SU-DHL-6 (cell line): ENCODE data around the gene PPP2R2C.

Experiments
- H2AFZ ChIP-seq: fragments of 200-600 bp; sonication (generic); 2 replicates; pipeline ENCODE4 v1.6.1; 2014; ENCODE audit warnings: low read depth, mild to moderate bottlenecking, moderate library complexity, mixed read lengths, antibody characterized with exemption, low read length; ENCODE audit not compliant: severe bottlenecking
- H3F3A ChIP-seq: fragments of 200-600 bp; shearing (Covaris generic); 2 replicates; pipeline ENCODE4 v1.6.0; 2016; ENCODE audit warnings: antibody characterized with exemption, mild to moderate bottlenecking; ENCODE audit not compliant: insufficient read depth
- H3K27ac ChIP-seq: fragments of 200-600 bp; sonication (generic); 2 replicates; pipeline ENCODE4 v1.5.1; 2016; ENCODE audit warnings: low read depth, mild to moderate bottlenecking, low read length, moderate library complexity, mixed read lengths
- H3K27me3 ChIP-seq: fragments of 200-600 bp; sonication (generic), shearing (Covaris generic); 2 replicates; pipeline ENCODE4 v1.6.0; 2014; ENCODE audit warnings: mild to moderate bottlenecking, low read length
- H3K36me3 ChIP-seq: fragments of 200-600 bp; sonication (generic); 2 replicates; pipeline ENCODE4 v1.6.1; 2014; ENCODE audit warnings: mild to moderate bottlenecking, low read length, mixed read lengths
- H3K4me2 ChIP-seq: fragments of 300-600, 200-600 bp; shearing (Covaris generic), sonication (generic); 2 replicates; pipeline ENCODE4 v1.6.0; 2014; ENCODE audit warnings: low read length, low read depth, mild to moderate bottlenecking; ENCODE audit not compliant: poor library complexity, severe bottlenecking
- H3K4me3 ChIP-seq: fragments of 200-600 bp; sonication (generic); 2 replicates; pipeline ENCODE4 v1.5.1; 2014; ENCODE audit warnings: antibody characterized with exemption, low read length, mild to moderate bottlenecking, mixed read lengths; ENCODE audit not compliant: insufficient read depth, poor library complexity, severe bottlenecking
- H3K79me2 ChIP-seq: fragments of 200-600 bp; sonication (generic); 2 replicates; pipeline ENCODE4 v1.6.1; 2014; ENCODE audit warnings: mild to moderate bottlenecking, low read length, moderate library complexity; ENCODE audit not compliant: insufficient read depth
- H3K9ac ChIP-seq: fragments of 200-600 bp; sonication (generic); 2 replicates; pipeline ENCODE4 v1.7.0; 2014; ENCODE audit warnings: mild to moderate bottlenecking, low read length
- H3K9me2 ChIP-seq: fragments of 200-600 bp; sonication (generic); replicated peaks from 2 replicates; pipeline ENCODE4 v1.6.1; 2014; ENCODE audit warnings: low read length; ENCODE audit not compliant: insufficient read depth
- H3K9me3 ChIP-seq: fragments of 200-600 bp; sonication (generic); 2 replicates; pipeline ENCODE4 v1.6.1; 2014; ENCODE audit warnings: low read length, mixed read lengths; ENCODE audit not compliant: insufficient read depth
- H4K20me1 ChIP-seq: fragments of 200-600 bp; sonication (generic); 2 replicates; pipeline ENCODE4 v1.6.1; 2014; ENCODE audit warnings: low read depth, mild to moderate bottlenecking, antibody characterized with exemption, low read length, moderate library complexity, mixed read lengths
- CTCF ChIP-seq: fragments of 200-600 bp; sonication (generic); IDR thresholded peaks from one replicate; pipeline ENCODE4 v1.5.1; 2017; ENCODE audit warnings: antibody characterized with exemption, mild to moderate bottlenecking, low read length, moderate library complexity; ENCODE audit not compliant: insufficient read depth, poor library complexity, severe bottlenecking
- EZH2phosphoT487 ChIP-seq: fragments of 200-600 bp; sonication (generic), shearing (Covaris generic); conservative IDR thresholded peaks from 2 replicates; pipeline ENCODE4 v1.6.1; 2018; ENCODE audit warnings: mild to moderate bottlenecking, antibody characterized with exemption, low read length, moderate library complexity, mixed read lengths

The PPP2R2C gene

DNA sequence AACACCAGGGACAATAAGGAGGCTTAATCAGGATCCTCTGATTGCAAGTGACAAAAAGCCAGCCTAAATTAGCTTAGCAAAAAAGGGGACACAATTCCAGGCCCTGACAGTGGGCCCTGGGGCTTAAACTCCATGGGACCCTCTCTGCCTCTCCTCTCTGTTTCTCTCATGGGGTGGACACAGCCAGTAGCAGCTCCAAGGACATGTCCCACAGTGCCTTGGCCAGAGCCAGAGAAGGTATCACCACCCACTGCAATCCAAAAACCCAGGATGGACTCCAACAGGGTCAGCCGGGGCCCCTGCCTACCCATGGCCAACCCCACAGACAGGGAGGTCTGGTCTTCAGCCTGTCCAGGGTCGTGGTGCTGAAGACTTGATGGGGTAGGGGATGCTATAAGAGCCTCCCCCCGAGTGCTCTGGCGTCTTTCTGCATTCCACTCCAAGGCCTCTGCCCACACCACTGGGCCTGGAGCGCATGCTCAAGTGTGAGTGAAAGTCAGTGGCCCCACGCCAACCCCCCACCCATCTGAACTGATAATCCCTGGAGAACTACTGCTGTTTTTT, 19.7 kb upstream of the PPP2R2C start:
- TF ChIP-seq EZH2phosphoT487 (no peak), CTCF (no peak)
- Histone ChIP-seq H4K20me1 (no peaks in the 10 kb centered on the region), H3K9me2 (no peaks in the 10 kb centered on the region)

GRCh38 chr4:6491235-6491634, 18.8 kb upstream of the PPP2R2C start:
- H3K4me3 ChIP-seq = no peak overlapping the region
- H3K36me3 ChIP-seq = no peaks in the 10 kb centered on the region
- H3K9me3 ChIP-seq = no peaks in the 10 kb centered on the region
- H3K79me2 ChIP-seq = no peaks in the 10 kb centered on the region
- H3K9ac ChIP-seq = no peak overlapping the region
- no peaks in the 10 kb centered on the region for H3K27me3 ChIP-seq
- H4K20me1 ChIP-seq = no peaks in the 10 kb centered on the region
- H3F3A ChIP-seq = no peaks in the 10 kb centered on the region
- no peak overlapping the region for H3K4me2 ChIP-seq
- no peak overlapping the region for H2AFZ ChIP-seq
- no peaks in the 10 kb centered on the region for H3K9me2 ChIP-seq
- no peak for TF ChIP-seq EZH2phosphoT487
- TF ChIP-seq CTCF = no peak
- H3K27ac ChIP-seq = no peak overlapping the region

More for the DNA sequence above, 19.7 kb upstream of the PPP2R2C start:
- H3K79me2 ChIP-seq = no peaks in the 10 kb centered on the region
- no peak overlapping the region for H3K27ac ChIP-seq
- no peak overlapping the region for H2AFZ ChIP-seq
- H3K9ac ChIP-seq = no peak overlapping the region
- H3K4me3 ChIP-seq = no peak overlapping the region
- H3F3A ChIP-seq = no peaks in the 10 kb centered on the region
- H3K27me3 ChIP-seq = no peaks in the 10 kb centered on the region
- no peaks in the 10 kb centered on the region for H3K36me3 ChIP-seq
- no peaks in the 10 kb centered on the region for H3K9me3 ChIP-seq
- H3K4me2 ChIP-seq = no peak overlapping the region

DNA sequence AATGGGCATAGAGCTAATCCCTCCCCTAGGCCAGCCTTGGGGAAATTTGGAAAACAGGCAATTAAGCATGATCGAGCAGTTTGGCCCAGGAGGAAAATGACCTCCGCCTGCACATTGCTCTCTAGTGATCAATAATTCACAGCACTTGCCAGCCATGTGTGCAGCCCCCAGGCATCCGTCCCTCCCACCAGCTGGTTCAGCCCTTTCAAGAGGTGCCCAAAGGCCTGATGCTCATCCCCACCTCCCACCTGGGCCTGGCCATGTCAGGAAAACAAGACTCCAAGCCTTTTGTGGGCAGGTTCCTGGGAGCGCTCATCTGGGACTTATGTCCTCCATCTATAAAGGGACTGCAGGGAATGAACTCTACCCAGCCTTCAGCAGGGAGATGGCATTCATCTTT, 17.5 kb upstream of the PPP2R2C start:
- H3K9ac ChIP-seq = no peak overlapping the region
- H3K36me3 ChIP-seq = no peaks in the 10 kb centered on the region
- no peak overlapping the region for H3K27ac ChIP-seq
- no peak overlapping the region for H2AFZ ChIP-seq
- no peaks in the 10 kb centered on the region for H3K27me3 ChIP-seq
- no peaks in the 10 kb centered on the region for H4K20me1 ChIP-seq
- no peak overlapping the region for H3K4me2 ChIP-seq
- no peak overlapping the region for H3K4me3 ChIP-seq
- H3K9me2 ChIP-seq = no peaks in the 10 kb centered on the region
- no peaks in the 10 kb centered on the region for H3K79me2 ChIP-seq
- TF ChIP-seq EZH2phosphoT487 (no peak), CTCF (no peak)
- no peaks in the 10 kb centered on the region for H3F3A ChIP-seq
- no peaks in the 10 kb centered on the region for H3K9me3 ChIP-seq

- Histone ChIP-seq H4K20me1 (no peaks in the 10 kb centered on the region), H3K9me3 (no peaks in the 10 kb centered on the region), H3K36me3 (no peaks in the 10 kb centered on the region), H3K4me3 (no peak overlapping the region), H3F3A (no peaks in the 10 kb centered on the region), H3K4me2 (no peak overlapping the region), H3K9ac (no peak overlapping the region), H3K27me3 (no peaks in the 10 kb centered on the region), H3K9me2 (no peaks in the 10 kb centered on the region), H3K27ac (no peak overlapping the region), H3K79me2 (no peaks in the 10 kb centered on the region), H2AFZ (no peak overlapping the region)
- TF ChIP-seq CTCF = no peak
- no peak for TF ChIP-seq EZH2phosphoT487
These were observed 15.1 kb upstream of the PPP2R2C start for GRCh38 chr4:6487466-6487865.
